ENCODE data around the gene CDR2L.
"Not testable (repeated sequence)": the region's sequence is repeated elsewhere in the genome, so short reads cannot be mapped to it uniquely, and the experiment has no call there.

The CDR2L gene

DNA sequence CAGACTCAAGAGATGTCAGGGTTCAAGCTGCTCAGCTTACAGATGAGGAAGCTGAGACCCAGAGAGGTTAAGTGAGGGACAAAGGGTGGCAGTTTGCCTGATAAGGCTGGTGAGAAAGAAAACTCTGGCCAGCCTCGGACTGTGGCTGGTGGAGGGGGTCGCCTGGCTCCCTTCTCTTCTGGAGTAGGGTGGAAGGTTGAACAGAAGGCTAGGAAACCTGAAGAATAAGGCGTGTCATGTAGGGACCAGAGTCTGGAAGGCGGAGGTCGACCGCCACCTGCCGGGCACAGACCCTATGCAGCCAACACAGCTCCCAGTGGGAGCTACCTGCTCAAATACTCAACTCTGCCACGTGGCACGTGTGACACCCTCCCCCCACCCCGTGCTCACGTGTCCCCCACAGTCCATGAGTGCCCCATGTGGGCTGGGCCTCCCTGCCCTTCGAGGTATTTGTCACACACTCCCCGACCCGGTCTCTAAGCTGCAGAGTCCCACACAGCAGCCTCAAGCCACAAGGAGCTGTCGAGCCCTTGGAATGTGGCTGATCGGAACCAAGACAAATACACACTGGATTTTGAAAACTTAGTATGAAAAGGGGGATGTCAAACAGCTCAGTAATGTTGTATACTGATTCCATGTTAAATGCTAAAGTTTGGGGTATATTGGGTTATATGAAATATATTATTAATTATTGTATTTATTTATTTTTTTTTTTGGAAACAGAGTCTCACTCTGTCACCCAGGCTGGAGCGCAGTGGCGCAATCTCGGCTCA is 26.7 kb upstream of the CDR2L start:
- peak; percentile 11 to 22 for DNase-seq

DNA sequence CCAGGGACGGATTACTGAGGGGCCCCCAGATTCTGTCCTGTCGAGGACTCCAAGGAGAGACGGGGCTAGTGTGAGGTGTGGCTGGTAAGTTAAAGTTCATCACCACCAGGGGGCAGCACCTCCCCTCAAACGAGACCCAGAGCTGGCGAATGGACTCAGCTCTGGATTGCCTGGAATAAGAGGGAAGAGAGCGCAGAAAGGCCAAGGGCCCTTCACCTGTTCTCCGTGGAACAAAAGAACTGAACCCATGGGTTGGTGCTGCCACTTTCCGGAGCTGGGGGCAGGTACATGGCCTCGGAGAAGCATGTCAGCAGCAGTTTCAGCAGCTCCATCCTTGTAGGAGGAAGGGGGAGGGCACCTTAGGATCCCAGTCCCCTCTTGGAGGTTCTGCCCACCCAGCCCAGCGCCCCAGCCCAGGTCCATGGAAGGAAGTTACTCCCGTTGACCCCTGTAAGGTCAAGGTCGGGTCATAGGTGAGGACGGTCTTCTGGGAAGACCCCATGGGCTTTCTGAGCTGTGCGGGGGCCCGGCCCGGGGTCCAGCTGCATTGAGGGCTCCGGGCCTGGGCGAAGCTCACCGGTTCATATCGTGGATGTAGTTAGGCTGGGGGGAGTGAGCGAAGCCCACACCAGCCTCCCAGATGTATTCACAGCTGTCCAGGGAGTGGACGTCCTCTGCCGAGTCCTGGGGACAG is 25.6 kb upstream of the CDR2L start:
- peak; percentile 70 to 71 for DNase-seq

DNA sequence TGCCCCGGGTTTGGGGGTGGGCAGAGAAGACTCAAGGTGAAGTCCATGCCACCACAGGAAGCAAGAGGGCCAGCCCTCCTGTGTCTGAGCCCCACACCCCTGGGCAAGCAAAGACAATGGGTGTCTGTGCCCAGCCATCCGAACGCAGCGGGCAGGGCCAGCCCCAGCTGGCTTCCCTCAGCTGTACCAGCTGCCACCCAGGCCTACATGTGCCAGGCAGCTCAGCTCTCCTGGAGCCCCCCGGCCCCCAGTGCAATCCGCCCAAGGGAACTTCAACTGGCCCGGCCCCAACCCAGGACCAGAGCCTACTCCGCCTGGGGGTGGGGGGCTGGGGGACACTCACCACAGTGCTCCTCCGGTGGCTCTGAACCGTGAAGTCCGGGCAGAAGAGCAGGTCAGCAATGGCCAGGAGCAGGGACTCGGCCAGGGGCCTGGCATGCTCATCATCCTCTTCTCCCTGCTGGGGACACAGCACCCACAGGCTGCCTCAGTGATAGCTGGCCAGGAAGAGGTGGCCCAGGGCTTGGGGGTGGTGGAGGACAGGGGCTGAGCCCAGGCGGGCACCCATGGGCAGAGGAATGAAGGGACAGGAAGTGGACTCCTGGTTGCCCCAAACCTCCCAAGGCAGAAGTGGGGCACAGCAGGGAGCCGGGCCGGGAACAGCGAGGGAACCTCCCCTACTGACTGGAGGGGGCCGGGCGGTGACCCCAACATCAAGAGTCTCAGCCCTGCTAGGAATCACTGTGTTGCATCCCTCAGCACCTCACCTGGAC is 24.6 kb upstream of the CDR2L start:
- DNase-seq, result no peak

DNA sequence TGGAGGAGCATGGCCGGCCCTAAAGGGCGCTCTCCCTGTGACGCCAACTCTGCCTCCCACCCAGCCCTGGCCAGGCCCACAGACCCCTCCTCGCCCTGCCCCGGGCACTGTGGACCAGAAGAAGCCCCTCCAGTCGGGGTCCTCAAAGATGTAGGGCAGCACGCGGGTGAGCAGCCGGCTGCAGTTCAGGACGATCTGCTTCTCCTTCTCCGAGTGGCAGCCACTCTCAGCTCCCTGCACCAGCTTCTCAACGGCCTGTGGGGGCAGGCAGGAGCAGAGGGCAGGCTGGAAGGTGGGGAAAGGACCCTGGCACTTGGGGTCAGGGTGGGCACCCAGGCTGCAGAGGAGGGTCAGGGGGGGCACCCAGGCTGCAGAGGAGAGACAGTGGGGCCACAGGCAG is 23.8 kb upstream of the CDR2L start:
- no peak for DNase-seq

DNA sequence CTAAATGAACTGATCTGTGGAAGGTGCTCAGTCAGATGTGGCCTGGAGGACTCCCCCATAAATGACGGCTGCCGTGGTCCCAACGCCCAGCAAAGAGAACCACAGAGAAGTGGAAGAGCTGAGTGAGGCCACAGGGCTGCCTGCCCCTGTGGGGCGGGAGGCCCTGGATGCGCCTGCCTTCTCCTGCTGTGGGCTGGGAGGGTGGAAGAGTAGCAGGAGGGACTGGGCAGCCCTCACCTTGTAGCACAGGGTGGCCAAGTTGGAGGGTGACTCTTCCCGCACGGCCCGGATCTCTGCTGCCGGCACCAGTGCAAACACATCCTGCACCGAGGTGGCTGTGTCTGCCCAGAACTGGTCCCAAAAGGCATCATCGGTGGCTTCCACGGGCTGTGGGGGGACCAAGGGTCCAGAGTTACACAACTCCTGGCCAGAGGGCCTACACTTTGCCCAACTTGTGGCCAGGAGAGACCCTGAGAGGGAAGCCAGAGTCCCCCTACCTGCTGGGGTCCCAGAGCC is 23.1 kb upstream of the CDR2L start:
- DNase-seq, result no peak

DNA sequence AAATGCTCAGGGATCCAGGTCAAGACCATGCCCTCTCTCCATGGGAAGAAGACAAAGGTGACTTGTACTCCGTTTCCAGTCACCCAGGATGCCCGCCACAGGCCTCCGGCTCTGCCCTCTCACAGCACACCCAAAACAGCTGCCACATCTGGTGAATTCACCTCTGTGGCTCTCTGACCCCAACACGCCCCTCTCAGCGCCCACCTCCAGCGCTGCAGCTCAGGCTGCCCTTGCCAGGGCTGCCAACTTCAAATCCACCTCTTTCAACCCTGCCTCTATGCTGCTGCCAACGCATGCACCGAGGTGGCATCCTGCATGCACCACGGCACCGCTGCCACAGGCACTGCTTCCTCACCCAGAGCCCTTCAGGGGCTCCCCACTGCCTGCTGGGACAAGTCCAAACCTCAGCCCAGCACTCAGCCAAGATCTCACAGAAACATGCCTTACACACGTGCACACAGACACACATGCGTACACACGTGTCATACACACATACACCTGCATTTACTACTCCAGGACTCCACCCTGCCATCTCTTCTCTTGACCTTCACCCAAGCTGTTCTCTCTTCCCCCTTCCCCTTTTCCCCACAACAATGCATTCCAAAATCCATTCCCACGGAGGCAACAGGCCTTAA is 22.3 kb upstream of the CDR2L start:
- DNase-seq, result no peak

DNA sequence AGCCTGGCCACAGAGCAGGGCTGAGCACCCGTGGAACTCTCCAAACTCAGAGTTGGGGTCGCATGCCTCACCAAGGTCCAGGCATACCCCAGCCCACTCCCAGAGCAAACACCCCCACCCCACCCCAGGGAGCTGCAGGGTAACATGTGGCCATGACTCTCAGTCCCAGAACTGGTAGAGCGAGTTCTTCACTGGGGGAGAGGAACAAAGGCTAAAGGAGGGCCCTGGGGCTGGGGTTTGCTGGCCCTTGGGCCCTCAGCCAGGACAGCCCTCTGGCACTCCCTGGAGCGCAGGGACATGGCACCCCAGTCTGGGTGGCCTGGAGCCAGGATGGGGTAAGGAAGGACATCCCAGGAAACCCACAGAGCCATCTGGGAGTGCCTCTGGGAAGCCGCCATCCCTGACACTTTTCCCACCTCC is 19.1 kb upstream of the CDR2L start:
- DNase-seq, result no peak

DNA sequence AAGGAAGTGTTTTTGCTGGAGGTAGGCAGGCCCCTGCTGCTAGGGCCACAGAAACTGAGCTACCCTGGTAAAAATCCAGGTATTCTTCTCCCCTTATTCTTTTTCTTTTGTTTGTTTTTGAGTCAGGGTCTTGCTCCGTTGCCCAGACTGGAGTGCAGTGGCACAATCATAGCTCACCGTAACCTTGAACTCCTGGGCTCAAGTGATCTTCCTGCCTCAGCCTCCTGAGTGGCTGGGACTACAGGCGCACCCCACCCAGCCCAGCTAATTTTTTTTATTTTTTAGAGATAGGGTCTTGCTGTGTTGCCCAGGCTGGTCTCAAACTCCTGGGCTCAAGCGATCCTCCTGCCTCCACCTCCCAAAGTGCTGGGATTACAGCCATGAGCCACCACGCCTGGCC is 17.9 kb upstream of the CDR2L start:
- DNase-seq, result not testable (repeated sequence)

DNA sequence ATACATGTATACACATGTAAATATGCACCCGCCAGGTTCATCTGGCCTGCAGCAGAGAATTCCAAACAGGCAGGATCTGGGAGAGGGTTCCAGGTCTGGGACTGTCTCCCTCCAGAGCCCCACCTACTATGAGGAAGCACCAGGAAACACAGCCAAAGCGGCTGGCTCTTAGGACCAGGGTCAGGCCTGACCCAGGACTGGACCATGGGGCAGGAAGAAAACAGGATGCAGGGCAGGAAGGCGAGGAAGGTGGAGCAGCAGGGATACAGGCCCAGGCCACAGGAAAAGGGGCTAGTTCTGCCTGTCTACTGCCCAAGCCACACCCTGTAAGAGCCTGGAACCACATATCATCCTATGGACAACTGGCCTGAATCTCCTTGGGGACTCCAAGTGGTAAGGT is 17.0 kb upstream of the CDR2L start:
- no peak for DNase-seq

DNA sequence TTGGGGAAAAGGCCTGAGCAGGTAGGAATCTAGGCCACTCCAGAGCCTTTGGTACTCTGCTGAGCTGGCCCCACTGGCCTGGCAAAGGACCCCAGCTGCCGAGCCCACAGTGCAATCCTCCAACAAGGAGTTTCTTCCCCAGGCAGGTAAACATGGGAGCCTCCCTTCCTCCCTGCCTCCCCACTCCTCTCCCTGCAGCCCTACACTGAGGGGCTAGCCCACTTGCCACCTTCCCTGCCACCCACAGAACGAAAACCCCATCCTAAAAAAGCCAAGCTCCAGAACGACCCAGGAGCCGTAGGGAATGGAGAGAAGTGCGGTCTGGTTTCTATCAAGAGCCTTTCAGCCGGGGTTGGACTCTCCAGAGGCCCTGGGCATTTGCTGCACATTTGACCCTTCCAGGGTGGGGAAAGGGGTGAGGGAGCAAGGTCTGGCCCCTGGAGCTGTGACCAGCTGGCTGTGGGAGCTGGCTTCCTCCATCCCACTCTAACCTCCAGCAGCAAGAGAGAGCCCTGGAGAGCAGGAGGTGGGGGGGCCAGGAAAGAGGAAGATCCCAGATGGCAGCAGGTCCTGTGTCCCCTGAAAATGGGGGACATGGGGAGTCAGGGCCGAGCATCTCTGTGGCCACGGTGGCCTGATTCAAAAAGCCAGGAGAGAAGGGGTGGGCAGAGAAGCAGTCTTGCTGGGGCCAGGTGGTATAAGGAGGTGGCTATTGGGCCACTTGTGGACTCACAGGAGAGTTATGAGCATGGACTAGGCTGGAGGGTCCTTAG is 16.2 kb upstream of the CDR2L start:
- no peak for DNase-seq

DNA sequence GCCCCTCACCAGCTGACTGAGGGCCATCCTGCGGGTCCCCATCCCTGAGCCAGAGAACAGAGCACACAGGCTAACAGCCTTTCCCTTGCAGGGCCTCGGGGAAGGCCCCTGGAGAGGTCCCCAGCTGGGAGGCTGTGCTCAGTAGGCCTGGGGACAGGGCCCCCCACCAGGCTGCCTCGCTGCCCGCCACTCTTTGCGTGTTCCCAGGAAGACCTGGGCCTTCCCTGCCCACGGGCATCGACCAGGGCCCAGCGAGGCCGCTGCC is 15.7 kb upstream of the CDR2L start:
- DNase-seq, result no peak

DNA sequence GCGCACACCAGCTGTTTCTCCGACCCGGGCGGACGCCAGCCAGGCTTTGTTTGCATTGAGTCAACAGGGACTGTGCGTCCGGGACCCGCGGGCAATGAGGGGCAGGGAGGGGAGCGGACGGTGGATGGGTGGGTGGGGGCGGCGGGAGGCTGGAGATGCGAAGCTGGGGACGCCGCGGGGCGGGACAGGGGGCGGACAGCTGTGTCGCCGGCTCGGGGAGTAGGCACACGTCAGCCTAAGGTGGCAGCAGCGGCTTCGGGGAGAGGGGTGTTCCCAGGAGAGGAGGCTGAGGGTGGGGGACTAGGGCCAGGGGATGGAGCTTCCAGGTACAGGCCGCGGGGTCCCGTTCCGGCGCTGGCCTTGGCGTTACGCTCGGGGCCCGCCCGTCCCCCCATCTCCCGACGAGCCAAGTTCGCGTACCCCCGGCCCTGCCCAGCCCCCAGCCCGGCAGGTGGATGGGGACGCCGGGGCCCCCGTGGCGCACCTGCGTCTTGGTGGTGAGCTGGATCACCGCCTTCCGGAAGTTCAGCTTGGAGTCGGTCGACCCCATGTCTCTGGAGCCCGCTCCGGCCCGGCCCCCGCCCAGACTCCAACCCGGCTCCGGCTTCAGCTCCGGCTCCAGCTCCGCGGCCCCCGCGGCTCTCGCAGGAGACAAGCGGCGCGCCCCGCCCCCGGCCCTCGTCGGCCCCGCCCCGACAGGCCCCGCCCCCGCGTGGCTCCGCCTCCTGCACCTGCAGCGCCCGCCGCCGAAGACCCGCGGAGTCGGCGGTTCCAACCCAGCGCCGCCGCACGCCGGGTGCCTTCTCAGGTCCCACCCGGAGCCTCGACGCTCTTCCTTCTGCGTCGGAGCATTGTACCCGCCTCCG is 15.1 kb upstream of the CDR2L start, which contains the start of gene HID1:
Gene HID1 (minus strand): TSS at position 653 of the 866 bp plus-strand sequence. CDS start 103 bp downstream, at position 550.
- DNase-seq, result no peak

DNA sequence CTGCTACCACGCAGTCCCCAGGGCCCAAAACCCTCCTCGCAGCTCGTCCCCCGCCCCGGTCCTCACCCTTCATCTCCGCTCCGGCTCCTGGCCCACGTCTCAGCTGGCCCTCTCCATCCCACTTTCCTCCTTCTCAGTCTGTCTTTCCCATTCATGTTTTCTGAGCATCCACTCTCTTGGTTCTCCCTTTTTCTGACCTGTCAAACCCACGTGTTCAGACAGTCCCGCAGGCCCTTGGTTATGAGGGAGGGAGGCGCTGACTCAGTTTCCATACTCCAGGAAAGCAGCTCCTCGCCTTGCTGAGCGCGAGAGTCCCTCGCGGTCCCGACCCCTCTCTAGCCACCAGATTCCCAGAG is 14.5 kb upstream of the CDR2L start:
- no peak for DNase-seq

DNA sequence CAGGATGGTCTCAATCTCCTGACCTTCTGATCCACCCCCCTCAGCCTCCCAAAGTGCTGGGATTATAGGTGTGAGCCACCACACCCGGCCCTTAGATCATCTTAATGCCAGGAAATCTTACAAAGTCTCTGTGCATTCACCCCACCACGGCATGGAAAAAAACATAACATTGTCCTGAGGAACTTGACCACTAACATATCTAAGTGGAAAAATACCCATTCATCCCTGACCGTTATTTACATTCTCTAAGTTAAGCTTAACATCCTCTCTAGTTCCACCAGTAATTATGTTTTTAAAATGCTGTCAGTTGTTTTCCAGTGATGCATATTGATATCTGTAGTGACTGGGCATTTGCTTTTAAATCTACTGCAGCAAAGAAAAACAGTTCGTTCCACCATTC is 11.5 kb upstream of the CDR2L start:
- no peak for DNase-seq

DNA sequence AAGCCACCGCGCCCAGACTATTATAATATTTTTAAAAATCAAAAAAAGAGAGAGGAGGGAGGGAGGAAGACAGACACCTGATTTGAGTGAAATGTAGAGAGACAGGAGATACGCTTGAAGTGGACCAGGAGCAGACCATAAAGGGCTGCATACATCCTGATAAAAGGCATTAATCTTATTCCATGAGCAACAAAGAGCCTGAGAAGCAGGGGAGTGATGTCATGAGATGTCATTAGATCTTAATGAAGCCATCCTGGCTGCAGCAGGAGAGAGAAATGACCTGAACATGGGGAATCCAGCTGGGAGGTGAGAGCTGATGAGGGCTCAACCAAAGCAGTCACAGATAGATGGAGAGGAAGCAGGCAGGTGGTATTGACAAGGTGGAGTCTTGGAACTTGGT is 9.6 kb upstream of the CDR2L start:
- no peak for DNase-seq

DNA sequence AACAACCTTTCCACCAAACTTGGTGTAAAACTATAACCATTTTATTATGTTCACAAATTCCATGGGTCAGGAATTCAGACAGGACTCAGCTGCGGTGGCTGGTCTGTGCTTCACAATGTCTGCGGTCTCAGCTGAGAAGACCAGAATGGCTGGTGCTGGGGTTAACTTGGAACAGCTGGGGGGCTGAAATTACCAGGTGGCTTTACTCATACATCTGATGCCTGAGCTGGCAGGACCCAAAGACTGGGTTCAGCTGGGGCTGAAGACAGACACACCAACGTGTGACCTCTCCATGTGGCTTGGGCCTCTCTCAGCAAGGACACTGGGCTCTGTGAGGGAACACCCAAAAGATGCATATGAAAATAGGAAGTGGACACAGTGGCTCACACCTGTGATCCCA is 9.2 kb upstream of the CDR2L start:
- DNase-seq, result no peak

DNA sequence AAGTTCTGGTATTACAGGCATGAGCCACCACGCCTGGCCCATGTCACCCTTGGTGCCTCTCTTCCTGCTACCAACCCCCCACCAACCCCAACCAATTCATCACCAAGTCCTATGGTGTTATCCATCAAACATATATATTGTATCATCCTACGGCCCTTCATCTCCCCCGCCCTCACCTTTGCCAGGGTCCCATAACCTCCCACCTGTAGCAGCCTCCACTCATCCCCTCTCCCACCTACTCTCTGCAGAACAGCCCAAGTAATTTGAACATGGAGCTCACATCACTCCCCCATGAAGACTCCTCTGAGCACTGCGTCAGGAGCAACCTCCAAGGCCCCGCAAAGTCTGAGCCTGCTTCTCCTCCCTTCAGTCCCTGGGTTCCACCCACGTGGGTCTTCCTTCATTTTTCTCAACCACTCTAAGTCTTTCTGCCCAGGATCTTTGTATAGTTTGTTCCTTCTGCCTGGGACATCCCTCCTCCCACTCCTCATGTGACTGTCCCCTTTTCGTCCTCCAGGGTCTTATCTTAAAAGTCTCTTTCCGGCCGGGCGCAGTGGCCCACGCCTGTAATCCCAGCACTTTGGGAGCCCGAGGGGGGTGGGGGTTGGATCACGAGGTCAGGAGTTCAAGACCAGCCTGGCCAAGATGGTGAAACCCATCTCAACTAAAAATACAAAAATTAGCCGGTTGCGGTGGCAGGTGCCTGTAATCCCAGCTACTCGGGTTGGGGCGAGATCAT is 7.9 kb upstream of the CDR2L start:
- no peak for DNase-seq

DNA sequence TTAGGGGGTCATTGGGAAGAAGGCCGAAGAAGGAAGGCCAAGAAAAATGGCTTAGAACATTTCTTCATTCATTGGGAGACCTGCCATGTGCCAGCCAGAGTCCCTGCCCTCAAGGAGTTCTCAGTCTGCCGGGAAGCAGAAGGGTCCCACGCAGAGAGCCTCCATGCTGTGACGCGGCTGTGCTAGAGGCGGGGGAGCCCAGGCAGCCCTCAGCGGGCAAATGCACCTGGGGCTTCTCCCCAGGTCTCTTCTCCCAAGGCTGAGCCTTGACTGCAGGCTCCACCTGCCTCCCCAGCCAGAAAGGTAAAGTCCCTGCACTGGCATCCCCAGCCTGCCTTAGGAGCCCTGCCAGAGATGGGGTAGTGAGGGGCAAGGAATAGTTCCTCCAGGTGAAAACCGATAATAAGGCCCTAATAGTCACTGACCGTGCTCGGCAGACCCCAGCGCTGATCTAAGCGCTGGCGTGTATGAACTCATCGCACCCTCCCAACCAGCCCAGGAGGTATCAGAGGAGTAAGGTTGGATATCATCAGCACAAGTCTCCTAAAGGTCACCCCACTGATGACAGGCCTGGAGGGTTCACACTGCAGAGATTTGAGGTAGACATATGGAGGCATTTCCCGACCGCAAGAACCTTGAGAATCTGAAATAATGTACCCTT is 6.0 kb upstream of the CDR2L start:
- no peak for DNase-seq

DNA sequence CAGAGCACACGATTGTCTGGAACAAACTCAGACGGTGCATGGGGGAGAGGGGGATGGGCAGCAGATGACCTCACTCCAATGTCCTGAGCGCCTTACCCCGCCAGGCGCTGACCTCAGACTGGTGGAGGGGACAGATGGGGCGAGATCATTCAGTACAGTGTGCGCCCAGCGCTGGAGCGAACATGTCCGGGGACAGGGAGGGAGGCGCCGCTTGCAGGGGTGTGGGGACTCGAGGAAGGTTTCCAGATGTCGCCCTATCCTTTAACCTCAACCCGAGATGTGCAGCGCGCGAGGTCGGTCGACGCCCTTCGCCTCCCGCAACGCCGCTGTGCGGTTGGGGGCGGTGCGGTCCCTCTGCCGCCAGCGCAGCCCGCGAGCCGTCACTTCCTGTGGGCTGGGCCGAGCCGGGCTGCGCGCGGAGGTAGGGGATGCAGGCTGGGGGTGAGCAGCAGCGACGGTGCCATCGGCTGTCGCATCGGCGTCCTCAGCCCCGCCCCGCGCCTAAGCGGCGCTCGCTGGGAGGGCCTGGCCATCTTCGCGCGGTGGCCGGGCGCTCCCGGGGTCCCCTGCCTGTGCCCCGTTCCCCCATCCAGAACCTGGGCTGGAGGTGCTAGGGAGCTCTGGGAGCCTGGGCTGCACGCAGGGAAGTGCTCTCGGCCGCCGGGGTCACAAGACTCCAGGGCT is 5.3 kb upstream of the CDR2L start:
- DNase-seq, result no peak

Data from bone marrow (tissue), 2 donors.